Stimulated activated CD4-positive, alpha-beta T cell treated with anti-CD3 and anti-CD28 coated beads, Interleukin-2, amount 100 ng/mL, for 24 hours (primary cell): ENCODE measurements around the gene ARHGEF1.

Experiments
- DNase-seq, 2 donors: peaks; one replicate each; pipeline ENCODE4 v3.0.0-alpha.2; 2020

ARHGEF1 gene, protein sequence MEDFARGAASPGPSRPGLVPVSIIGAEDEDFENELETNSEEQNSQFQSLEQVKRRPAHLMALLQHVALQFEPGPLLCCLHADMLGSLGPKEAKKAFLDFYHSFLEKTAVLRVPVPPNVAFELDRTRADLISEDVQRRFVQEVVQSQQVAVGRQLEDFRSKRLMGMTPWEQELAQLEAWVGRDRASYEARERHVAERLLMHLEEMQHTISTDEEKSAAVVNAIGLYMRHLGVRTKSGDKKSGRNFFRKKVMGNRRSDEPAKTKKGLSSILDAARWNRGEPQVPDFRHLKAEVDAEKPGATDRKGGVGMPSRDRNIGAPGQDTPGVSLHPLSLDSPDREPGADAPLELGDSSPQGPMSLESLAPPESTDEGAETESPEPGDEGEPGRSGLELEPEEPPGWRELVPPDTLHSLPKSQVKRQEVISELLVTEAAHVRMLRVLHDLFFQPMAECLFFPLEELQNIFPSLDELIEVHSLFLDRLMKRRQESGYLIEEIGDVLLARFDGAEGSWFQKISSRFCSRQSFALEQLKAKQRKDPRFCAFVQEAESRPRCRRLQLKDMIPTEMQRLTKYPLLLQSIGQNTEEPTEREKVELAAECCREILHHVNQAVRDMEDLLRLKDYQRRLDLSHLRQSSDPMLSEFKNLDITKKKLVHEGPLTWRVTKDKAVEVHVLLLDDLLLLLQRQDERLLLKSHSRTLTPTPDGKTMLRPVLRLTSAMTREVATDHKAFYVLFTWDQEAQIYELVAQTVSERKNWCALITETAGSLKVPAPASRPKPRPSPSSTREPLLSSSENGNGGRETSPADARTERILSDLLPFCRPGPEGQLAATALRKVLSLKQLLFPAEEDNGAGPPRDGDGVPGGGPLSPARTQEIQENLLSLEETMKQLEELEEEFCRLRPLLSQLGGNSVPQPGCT

DNA sequence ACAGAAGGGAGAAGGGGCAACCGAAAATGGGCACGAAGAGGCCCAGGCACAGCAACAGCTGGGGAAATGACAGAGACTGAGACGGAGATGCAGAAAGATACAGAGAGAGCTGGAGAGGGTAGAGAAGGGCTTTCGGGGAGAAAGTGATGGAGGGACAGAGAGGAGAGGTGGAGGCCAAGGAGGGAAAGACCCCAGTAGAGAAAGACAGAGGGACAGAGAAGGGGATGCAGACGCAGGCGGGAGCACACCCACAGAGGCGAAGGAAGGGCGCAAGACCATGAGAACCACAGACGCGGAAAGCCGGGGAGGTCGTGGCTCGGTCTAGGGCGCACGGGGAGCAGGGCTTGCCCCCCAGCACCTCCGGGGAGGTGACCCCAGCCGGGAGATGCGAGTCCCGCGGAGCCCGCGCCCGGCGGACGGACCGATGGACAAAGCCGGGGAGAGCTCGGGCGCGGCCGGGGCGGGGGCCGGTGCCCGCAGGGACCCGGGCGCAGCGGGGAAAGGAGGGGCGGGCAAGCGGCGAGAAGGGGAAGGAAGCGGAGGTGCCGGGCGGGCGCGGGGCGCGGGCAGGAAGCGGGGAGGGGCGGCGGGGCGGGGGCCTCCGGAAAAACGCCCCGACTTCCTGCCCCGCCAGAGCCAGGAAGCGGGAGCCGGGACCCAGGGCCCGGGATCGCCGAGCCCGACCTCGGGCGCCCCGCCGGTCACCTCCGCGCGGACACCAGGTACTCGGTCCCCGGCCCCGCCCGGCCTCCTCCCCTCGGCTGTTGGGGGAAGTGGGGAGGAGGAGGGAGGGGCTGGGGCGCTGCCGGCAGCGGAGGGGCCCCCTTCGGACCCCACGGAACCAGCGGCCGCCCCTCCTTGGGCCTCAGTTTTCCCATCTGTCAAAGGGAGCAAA is at the start of gene ARHGEF1:
ARHGEF1 (plus strand) TSS at position 617 of the 895 bp plus-strand sequence. CDS start 4,899 bp downstream, outside the sequence.
- DNase-seq, result peak; percentile 64 to 71

DNA sequence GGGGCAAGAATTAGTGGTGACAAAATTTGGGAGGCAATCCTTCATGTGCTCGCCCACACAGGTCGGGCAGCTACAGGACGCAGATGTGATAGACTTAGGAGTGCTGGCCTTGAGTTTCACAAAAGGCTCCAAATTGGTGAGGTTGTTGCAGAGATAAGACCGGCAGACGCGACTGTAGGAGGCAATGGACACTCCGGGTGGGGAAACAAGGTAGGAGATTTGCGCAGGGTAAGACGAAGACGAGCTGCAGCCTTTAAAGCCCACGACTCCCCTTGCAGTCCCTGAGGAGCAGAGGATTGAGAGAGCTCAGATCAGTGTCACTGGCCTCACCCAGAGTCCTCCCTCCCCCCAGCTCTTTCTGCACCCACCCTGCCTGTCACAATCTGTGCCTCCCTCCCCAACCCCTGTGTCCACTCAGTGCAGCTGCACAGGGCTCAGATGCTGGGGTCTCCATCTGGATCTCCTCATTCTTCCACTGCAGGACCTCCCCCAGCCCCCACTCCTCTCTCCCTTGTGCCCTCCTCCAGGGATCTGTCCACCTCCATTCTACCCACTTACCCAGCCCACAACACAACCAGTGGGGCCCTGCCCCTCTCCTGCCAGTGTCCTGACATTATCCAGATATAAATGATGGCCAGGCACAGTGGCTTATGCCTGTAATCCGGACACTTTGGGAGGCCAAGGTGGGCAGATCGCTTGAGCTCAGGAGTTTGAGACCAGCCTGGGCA is 44.8 kb upstream of the ARHGEF1 start:
- DNase-seq, result no peak

DNA sequence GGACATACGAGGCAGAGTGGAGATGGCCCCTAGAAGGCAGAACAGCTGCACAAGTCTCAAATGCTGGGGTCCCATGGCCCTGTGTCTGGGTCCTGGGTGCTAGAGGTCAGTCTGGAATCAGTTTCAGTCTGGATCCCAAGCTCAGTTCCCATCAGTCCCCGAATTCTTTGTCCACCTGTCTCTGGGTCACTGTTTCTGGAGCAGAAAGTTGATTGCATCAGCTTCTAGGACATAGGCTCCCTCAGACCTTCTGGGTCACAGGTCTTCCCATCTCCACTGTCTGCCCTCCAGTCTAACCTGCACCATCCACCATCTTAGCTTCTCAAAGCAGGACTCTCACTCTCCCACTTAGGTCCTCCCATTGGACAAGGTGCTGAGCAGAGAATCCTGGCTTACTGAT is 43.8 kb upstream of the ARHGEF1 start:
- no peak for DNase-seq

DNA sequence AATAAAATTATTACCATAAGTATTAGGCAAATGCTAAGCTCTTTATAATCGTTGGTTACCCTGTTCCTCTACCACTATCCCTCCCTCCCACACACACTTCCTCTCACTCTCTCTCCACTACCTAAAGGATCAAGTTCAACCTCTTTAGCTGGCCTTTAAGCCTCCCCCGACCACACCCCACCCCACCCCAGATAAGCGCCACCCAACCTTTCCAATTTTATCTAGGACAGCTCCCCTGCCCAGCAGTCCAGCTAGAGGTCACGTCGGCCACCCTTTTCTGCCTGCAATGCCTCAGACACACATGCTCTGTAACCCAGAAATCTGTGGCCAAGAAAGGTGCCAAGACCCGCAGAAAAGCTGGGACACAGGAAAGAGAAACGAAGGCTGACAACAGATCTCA is 39.6 kb upstream of the ARHGEF1 start:
- no peak for DNase-seq

DNA sequence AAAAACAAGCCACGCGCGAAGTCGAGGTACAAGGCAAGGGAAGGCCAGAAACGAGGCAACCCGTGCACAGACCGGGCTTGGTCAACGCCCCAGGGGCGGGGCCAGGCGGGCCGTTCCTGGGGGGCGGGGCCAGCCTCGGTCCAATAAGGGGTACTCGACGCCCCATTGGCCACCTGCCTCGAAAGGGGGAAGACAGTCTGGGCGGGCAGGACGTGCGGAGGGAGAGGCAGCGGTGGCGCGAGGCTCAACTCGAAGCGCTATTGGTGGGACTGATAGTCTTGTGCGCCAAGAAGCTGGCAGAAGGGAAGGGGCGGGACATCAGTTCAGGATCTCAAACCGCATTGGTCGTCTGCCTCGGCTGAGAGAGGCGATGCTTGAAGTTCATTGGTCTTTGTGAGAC is 38.4 kb upstream of the ARHGEF1 start, which contains the start of gene LYPD4:
LYPD4 (minus strand) TSS at position 83 of the 400 bp plus-strand sequence. CDS start 5,398 bp downstream, outside the sequence.
- DNase-seq, result no peak

DNA sequence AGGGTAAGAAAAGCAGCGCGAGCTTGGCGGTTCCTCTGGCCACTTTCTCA is 38.2 kb upstream of the ARHGEF1 start, which contains the start of gene DMRTC2:
DMRTC2 (plus strand) TSS at position 42 of the 50 bp plus-strand sequence. CDS start 2,387 bp downstream, outside the sequence.
- DNase-seq, result no peak

DNA sequence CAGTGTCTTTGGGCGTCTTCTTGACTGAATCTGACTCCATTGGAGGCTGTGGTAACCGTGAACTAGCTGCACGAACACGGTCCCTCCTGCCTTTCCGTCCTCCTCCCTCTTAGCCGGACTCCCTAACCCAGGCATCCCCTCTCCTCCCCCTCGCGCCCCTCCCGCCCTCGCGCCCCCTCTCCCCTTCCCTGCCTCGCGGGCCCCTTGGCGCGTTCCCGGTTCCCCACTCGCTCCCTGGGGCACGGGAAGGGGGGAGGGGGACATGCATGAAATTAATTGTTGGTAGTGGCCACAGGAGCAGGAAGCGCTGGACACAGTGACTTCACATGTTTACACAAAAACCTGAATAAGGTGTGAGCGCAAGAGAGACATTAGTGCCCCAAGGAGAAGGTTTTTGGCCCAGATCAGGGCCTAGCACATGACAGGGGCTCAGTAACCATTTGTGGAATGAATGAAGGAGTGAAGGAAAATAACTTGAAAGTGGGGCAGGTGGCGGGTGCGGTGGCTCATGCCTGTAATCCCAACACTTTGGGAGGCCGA is 37.9 kb upstream of the ARHGEF1 start:
- no peak for DNase-seq

DNA sequence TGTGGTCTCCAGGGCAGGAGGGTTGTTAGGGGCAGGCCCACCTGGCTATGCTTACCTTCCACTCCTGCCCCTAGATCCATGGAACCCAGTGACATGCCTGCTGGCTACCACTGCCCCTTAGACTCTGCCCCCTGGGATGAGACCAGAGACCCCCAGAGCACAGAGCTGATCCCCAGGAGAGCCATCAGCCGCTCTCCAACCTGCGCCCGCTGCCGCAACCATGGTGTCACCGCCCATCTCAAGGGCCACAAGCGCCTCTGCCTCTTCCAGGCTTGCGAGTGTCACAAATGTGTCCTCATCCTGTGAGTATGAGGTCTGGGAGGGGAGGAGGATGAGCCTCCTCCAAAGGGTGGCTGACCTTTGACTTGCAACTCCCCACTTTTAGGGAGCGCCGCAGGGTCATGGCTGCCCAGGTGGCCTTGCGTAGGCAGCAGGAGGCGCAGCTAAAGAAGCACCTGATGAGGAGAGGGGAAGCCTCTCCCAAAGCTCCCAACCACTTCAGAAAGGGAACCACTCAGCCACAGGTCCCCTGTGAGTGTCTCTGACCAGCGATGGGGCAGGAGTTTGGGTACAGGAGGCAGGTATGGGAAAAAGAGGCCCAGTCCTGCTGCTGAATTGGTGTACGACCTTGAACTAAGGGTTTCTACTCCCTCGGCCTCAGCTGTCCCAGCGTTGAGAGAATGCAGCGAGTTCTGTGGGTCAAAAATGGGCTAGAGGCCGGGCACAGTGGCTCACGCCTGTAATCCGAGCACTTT is 35.5 kb upstream of the ARHGEF1 start:
- no peak for DNase-seq

DNA sequence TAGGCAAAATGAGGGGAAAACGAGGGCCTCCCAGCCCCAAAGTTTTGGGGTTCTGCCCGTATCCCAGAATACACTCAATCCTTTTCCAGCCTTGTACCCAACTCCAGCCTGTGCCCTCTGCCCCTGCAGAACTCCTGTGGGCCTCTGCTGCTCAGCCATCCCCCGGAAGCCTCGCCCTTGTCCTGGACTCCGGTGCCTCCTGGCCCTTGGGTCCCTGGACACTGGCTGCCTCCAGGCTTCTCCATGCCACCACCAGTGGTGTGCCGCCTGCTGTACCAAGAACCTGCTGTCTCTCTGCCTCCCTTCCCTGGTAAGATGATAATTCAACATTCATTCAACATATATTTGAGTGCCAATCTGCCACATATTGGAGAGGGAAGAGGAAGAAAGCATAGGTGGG is 34.3 kb upstream of the ARHGEF1 start:
- DNase-seq, result no peak

DNA sequence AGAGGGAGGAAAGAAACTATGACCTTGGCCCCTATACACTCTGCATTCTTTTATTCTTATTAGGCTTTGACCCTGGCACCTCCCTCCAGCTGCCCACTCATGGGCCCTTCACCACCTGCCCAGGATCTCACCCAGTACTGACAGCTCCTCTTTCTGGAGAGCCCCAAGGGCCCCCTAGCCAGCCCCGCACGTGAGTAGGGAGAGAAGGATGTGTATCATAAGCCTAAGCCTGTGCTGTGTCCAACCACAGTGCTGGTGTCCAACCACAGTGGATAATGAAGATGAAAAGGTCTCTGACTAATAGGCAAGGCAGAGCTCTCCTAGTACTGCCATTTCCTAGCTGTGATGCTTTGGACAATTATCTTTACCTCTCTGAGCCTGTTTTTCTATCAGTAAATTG is 33.9 kb upstream of the ARHGEF1 start:
- DNase-seq, result no peak

DNA sequence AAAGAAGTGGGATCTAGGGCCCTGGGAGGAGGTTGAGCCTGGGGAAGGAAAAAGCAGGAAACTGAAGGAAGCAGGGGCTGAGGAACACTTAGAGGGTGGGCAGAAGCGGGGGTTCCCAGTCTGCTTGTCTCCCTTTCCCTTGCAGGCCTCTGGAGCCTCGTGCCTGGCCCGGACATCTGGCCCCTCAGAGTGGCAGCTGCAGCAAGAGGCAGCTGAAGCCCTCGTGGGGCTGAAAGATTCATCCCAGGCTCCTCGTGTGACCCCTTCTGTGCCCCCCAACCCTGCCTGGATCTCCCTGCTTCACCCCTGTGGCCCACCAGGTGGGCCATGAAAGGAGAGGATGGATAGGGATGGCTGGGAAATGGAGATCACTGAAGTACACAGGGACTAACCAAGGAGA is 32.6 kb upstream of the ARHGEF1 start:
- DNase-seq, result no peak

DNA sequence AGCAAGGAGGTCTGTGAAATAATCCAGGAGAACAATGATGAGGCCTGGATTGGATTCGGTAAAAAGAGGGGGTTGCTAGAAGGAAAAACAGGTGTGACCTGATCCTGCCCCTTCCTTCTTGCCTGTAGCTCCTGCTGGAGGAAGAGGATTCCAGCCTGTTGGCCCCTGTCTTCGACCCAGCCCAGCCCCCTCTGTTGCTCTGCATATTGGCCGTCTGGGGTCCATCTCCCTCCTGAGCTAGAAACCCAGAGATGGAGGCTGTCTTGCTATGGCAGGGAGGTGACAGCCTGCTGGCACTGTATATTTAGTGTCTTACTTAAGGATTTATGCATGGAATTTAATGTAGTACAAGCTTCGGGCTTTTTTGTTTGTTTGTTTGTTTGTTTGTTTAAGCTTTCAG is 31.5 kb upstream of the ARHGEF1 start:
- no peak for DNase-seq

DNA sequence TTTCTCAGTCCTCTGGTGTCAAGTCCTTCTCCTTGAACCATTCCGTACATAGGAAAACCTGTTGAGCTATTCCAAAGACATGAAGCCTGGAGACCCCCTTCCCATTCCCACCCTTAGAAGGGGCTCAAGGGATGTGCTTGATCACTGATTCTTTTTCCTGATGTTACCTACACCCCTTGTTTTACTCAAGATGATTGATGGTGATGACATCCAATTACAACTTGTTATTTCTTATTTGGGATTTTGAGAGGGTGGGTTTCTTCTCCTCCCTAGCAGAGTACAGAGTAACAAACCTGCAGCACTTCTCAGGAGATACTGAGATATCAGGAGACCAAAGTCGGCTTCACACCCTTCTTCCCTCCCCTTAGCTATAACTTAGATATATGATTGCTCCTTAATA is 29.6 kb upstream of the ARHGEF1 start:
- DNase-seq, result no peak

DNA sequence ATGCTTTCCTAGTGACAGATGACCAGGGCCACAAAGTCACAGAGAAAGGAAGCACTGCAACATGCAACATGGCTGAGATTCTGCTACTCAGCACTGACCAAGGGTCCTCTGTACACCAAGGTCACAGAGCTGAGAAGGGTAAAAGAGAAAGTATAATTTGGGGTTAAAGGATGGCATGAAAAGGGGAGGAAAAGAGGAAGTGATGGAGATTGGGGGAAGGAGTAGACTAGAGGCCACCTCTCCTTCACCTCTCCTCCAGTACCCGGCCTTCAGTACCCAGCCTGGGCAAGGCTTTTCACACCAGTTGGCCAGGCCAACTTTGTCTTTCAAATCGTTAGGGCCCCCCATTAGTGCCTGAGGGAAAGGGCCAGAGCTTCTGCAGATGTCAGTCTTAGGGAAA is 29.2 kb upstream of the ARHGEF1 start:
- DNase-seq, result no peak

DNA sequence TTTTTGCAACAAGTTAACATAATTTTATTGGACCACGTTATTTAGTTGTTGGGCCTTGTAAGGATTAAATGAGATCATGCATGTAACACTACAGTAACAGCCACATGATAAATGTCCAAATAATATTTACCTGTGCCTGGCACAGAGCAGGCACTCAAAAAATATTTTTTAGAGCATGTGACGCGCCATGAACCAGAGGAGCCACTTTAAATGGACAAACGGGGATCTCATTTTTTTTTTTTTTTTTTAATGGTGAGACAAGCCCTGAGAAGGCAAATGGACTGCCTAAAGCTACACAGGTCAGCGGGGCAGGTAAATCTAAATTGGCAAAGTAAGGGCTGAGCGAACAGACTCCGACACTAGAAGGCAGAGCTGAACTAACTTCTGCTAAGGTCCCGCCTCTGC is 23.8 kb upstream of the ARHGEF1 start:
- DNase-seq, result no peak

DNA sequence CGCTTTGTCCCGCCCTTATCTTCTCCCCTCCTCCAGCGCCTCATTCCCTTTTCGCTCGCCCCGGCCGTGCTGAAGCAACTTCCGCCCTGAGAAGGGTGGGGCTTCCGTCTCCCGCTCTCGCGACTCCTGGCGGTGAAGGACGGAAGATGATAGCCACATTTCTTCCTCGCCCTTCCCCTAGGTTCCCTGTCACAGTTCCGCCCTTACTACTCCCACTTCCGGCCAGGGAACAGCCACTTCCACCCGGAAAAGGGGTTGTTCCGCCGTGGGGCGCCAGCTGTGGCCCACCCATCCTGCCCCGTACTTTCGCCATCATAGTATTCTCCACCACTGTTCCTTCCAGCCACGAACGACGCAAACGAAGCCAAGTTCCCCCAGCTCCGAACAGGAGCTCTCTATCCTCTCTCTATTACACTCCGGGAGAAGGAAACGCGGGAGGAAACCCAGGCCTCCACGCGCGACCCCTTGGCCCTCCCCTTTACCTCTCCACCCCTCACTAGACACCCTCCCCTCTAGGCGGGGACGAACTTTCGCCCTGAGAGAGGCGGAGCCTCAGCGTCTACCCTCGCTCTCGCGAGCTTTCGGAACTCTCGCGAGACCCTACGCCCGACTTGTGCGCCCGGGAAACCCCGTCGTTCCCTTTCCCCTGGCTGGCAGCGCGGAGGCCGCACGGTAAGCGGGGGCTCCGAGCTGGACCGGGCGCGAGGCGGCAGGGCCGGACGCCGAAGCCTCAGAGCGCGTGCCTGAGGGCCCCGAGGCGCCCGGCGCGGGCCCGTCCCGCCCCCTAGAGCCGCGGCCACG is 23.2 kb upstream of the ARHGEF1 start, which contains the start of gene RPS19:
RPS19 (plus strand) TSS at position 638 of the 801 bp plus-strand sequence. CDS start 520 bp downstream, outside the sequence.
- peak; percentile 98 to 99 for DNase-seq

DNA sequence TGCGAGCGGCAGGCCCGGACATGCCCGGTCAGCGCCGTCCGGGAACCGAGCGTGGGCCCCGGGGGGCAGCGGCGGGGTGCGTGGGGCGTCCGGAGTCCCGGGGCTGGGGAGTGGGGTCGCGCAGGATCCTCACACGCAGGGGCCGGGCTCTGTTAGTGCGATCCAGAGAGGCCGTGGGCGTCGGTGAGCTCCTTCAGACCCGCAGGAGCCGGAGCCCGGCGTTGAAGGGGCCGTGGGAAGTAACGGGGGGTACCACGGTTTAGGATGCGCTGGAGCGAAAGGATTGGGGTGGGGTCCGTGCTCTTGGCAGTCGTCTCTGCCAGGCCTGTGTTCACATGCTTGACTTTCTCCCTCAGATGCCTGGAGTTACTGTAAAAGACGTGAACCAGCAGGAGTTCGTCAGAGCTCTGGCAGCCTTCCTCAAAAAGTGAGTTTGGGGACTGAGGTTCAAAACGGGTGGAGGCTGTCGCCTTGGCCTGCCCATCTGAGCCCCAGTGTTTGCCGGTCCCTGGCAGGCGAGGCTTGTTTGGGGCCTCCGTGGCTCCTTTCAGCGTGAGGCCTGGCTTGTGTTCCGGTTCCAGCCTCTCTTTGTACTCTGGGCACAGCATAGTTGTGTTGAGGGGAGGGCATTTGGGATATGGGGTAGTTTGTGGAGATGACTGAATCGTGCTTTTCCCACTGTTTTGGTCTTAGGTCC is 22.4 kb upstream of the ARHGEF1 start:
- DNase-seq, result peak in 1 of 2 donors; percentile 50

DNA sequence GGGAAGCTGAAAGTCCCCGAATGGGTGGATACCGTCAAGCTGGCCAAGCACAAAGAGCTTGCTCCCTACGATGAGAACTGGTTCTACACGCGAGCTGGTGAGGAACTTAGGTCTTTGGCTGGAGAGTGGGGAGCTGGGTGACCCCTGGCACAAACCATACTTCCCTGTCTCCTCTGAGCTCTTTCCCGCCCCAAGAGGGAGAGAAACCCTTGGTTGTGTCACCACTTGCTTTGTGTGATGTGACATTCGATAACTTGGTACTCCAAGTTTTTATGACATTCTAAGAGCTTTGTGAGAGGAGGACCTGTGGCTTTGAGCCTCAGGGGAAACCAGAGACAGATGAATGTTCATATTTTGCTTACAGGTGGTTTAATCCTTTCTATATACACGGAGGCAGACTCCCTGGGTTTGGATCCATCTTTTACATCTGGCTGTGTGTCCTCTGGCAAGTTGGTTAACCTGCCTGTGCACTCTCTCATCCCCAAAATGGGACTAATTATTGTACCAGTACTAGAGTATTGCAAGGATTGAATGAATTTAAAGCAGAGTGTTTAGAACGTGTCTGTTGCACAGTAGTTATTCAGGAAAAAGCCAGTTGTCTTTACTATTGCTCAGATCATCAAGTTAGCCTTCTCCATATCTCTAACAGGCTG is 21.7 kb upstream of the ARHGEF1 start:
- DNase-seq, result no peak

DNA sequence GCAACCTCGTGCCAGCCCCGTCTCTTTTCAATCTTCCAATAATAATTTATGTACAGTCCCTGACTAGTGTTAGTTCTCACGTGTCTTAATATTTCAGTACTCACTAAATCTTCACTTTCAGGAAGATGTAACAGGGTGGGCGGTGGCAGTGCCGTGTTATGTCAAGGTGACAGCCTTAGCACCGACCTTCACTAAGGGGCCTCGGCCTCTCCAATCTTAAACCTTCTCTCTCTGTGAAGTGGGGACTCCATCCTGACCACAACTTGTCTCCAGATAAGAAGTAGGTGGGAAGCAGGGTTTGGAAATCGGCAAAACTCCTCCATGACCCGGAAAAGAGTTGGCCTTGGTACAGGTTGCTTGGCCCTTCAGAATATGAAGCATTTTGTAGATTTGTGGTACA is 21.1 kb upstream of the ARHGEF1 start:
- no peak for DNase-seq
